NCI-H526 treated with DMSO at 0.1 percent for 48 hours (cell line): ENCODE measurements around the gene GPR146.

ENCODE experiments used
- DNase-seq: peaks from one replicate; lab custom pipeline; 2025; lab: John Stamatoyannopoulos, UW

The GPR146 gene

GRCh38 chr7:1011297-1012003 lies 32.9 kb upstream of the GPR146 start:
- DNase-seq, result no peak

- no peak for DNase-seq
Observed at GRCh38 chr7:1012004-1012715, 32.2 kb upstream of the GPR146 start.

GRCh38 chr7:1012716-1013095 lies 31.6 kb upstream of the GPR146 start:
- no peak for DNase-seq

GRCh38 chr7:1013581-1013980 lies 30.8 kb upstream of the GPR146 start:
- DNase-seq, result no peak

- DNase-seq, result no peak
Observed at GRCh38 chr7:1014681-1015080, 29.7 kb upstream of the GPR146 start.

GRCh38 chr7:1015196-1016121 lies 28.9 kb upstream of the GPR146 start:
- DNase-seq, result no peak

- no peak for DNase-seq
Observed at GRCh38 chr7:1016577-1017531, 27.5 kb upstream of the GPR146 start.

GRCh38 chr7:1017586-1018333 lies 26.6 kb upstream of the GPR146 start:
- DNase-seq, result no peak

- no peak for DNase-seq
Observed at GRCh38 chr7:1018334-1018695, 26.0 kb upstream of the GPR146 start.

GRCh38 chr7:1019255-1019785 lies 25.0 kb upstream of the GPR146 start:
- no peak for DNase-seq

- no peak for DNase-seq
Observed at GRCh38 chr7:1019789-1020610, 24.3 kb upstream of the GPR146 start.

- DNase-seq, result no peak
Observed at GRCh38 chr7:1020849-1021251, 23.5 kb upstream of the GPR146 start.

GRCh38 chr7:1021366-1021765 lies 23.0 kb upstream of the GPR146 start:
- no peak for DNase-seq

GRCh38 chr7:1021931-1022330 lies 22.4 kb upstream of the GPR146 start:
- DNase-seq, result no peak

GRCh38 chr7:1022356-1022755 lies 22.0 kb upstream of the GPR146 start:
- no peak for DNase-seq

GRCh38 chr7:1022801-1023465 lies 21.4 kb upstream of the GPR146 start:
- no peak for DNase-seq

GRCh38 chr7:1024331-1024841 lies 20.0 kb upstream of the GPR146 start:
- no peak for DNase-seq

GRCh38 chr7:1024876-1025742 lies 19.2 kb upstream of the GPR146 start:
- DNase-seq, result no peak
